ENCODE measurements around the gene DNAJC5.
"Not testable (repeated sequence)": the region's sequence is repeated elsewhere in the genome, so short reads cannot be mapped to it uniquely, and the experiment has no call there.

DNAJC5 gene

DNA sequence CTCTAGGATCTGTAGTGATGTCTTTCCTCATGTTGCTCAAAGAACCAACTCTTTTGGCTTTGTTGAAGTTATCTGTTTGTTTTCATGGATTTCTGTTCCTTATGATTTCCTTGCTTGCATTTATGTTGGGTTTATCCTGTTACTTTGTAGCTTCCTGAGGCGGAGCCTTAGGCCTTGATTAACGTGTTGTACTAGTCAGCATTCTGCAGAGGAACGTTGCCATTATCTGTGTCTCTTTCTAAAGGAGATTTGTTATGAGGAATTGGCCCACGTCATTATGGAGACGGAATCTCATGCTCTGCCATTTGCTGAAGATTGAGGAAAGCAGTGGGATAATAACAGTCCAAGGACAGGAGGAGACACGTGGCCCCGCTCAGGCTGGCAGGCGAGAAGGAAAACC, 31.4 kb downstream of the DNAJC5 start:
- TF ChIP-seq, protein P1, sequence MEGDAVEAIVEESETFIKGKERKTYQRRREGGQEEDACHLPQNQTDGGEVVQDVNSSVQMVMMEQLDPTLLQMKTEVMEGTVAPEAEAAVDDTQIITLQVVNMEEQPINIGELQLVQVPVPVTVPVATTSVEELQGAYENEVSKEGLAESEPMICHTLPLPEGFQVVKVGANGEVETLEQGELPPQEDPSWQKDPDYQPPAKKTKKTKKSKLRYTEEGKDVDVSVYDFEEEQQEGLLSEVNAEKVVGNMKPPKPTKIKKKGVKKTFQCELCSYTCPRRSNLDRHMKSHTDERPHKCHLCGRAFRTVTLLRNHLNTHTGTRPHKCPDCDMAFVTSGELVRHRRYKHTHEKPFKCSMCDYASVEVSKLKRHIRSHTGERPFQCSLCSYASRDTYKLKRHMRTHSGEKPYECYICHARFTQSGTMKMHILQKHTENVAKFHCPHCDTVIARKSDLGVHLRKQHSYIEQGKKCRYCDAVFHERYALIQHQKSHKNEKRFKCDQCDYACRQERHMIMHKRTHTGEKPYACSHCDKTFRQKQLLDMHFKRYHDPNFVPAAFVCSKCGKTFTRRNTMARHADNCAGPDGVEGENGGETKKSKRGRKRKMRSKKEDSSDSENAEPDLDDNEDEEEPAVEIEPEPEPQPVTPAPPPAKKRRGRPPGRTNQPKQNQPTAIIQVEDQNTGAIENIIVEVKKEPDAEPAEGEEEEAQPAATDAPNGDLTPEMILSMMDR (IDR thresholded peaks at IDR 0.05; ENCODE audit: control insufficient read depth, insufficient read depth, low read depth, low read length, missing control alignments): no peak
- DNase-seq (ENCODE audit: low read depth): no peak

GRCh38 chr20:63929071-63929470, 34.1 kb downstream of the DNAJC5 start:
- TF ChIP-seq, protein P1 (IDR thresholded peaks at IDR 0.05; ENCODE audit: control insufficient read depth, insufficient read depth, low read depth, low read length, missing control alignments): no peak
- no peak for DNase-seq (ENCODE audit: low read depth)
- H3K4me3 ChIP-seq (ENCODE audit: control insufficient read depth, low read depth, low read length): no peak overlapping the region

More for the DNA sequence above, 31.4 kb downstream of the DNAJC5 start:
- H3K4me3 ChIP-seq (ENCODE audit: control insufficient read depth, low read depth, low read length): no peak overlapping the region

DNA sequence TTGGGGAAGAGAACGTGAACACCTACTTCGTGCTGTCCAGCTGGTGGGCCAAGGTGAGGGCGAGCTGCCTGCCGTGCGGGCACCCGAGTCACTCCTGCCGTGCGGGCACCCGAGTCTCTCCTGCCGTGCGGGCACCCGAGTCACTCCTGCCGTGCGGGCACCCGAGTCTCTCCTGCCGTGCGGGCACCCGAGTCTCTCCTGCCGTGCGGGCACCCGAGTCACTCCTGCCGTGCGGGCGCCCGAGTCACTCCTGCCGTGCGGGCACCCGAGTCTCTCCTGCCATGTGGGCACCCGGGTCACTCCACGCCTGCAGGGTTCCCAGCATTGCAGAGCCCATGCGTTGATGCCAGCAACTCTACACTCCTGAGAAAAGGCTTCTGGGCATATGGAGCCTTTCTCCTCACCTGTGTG, 34.6 kb downstream of the DNAJC5 start:
- not testable (repeated sequence) for DNase-seq (ENCODE audit: low read depth); H3K4me3 ChIP-seq (ENCODE audit: control insufficient read depth, low read depth, low read length)

DNA sequence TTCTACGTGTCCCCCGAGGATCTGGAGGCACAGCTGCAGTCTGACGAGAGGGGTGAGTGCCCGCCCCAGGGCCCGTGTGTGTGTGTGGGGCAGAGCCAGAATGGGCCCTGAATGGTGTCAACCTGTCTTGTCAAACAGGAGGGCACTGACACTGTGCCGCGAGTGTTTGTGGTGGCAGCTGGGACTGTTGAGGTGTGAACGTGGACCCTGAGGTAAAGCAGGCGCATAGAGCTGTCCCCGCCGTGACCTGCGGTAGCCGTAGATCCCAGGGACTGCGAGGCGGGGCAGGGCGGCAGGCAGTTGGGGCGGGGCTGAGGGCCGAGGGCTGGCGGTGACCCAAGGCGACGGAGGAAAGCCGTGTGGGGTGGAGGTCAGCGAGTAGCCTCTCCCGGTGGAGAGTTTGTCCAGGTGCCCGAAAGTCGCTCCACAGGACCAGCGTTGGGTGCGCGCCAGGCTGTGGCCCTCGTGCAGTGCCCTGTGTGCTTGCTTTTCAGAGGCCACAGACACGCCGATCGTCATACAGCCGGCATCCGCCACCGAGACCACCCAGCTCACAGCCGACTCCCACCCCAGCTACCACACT, 36.1 kb downstream of the DNAJC5 start:
- no peak overlapping the region for H3K4me3 ChIP-seq (ENCODE audit: control insufficient read depth, low read depth, low read length)
- DNase-seq (ENCODE audit: low read depth): no peak
- TF ChIP-seq, protein P1 (IDR thresholded peaks at IDR 0.05; ENCODE audit: control insufficient read depth, insufficient read depth, low read depth, low read length, missing control alignments): no peak

- TF ChIP-seq, protein P1 (IDR thresholded peaks at IDR 0.05; ENCODE audit: control insufficient read depth, insufficient read depth, low read depth, low read length, missing control alignments): no peak
- DNase-seq (ENCODE audit: low read depth): no peak
- no peak overlapping the region for H3K4me3 ChIP-seq (ENCODE audit: control insufficient read depth, low read depth, low read length)
These were observed 36.8 kb downstream of the DNAJC5 start for GRCh38 chr20:63931735-63932134.

DNA sequence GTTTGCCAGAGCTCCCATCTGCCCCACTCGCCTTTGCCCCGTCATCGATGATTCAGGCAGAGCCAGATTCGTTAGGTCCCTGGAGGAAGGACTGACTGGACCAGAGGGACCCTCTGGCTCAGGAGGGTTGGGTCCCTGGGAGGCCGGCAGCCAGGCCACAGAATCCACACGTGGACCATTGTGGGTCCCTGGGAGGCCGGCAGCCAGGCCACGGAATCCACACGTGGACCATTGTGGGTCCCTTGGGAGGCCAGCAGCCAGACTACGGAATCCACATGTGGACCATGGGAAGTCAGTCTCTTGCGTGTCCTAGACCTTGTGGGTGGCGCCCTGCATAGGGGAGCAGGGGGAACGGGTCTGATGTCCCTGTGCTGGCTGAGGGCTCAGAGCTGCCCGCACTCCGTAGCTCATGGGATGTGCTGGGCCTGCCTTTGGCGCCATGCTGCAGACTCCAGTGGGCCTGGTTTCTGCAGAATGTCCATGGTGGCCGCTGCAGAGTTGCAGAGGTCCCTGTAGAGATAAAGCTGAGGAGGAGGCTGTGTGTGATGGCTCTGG, 37.8 kb downstream of the DNAJC5 start:
- H3K4me3 ChIP-seq (ENCODE audit: control insufficient read depth, low read depth, low read length): no peak overlapping the region
- DNase-seq (ENCODE audit: low read depth): no peak
- TF ChIP-seq, protein P1 (IDR thresholded peaks at IDR 0.05; ENCODE audit: control insufficient read depth, insufficient read depth, low read depth, low read length, missing control alignments): no peak

DNA sequence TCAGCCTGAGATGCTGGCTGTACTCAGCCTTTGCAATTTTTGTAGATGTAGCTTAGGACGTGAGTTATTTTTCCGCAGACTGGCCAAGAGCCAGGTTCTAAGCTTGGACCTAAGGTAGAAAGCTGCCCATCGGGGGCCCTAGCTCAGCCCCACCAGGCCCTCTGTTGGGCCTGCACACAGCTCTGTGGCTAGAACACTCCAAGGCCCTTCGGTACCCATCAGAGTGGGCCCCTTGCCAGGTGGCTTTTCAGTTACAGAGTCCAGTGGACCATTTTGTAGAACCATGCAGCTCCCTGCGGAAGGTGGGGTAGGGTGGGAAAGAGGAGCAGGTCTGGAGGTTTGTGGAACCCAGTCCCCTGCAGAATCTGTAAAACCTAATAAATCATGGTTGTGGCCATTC, 38.7 kb downstream of the DNAJC5 start:
- DNase-seq (ENCODE audit: low read depth): no peak
- H3K4me3 ChIP-seq (ENCODE audit: control insufficient read depth, low read depth, low read length): no peak overlapping the region
- TF ChIP-seq, protein P1 (IDR thresholded peaks at IDR 0.05; ENCODE audit: control insufficient read depth, insufficient read depth, low read depth, low read length, missing control alignments): no peak
